GM19193 (cell line): ENCODE data around the gene SYDE1.

Experiments used
- POLR2A ChIP-seq: IDR thresholded peaks from 4 replicates; pipeline ENCODE4 v1.6.1; 2011; ENCODE audit not compliant: insufficient read depth, insufficient read length; ENCODE audit errors: extremely low read depth

The SYDE1 gene

GRCh38 chr19:15137777-15138176 lies 30.6 kb downstream of the SYDE1 start:
- no peak for TF ChIP-seq POLR2A

GRCh38 chr19:15138427-15138826 lies 31.2 kb downstream of the SYDE1 start:
- TF ChIP-seq POLR2A: no peak

- TF ChIP-seq POLR2A: no peak
Measured at GRCh38 chr19:15141143-15141542, 33.9 kb downstream of the SYDE1 start.

- TF ChIP-seq POLR2A: no peak
Measured at GRCh38 chr19:15142313-15142712, 35.1 kb downstream of the SYDE1 start.

- TF ChIP-seq POLR2A: no peak
Measured at GRCh38 chr19:15144046-15144646, 36.9 kb downstream of the SYDE1 start.

- no peak for TF ChIP-seq POLR2A
Measured at GRCh38 chr19:15147090-15147489, 39.9 kb downstream of the SYDE1 start.

GRCh38 chr19:15149737-15150136 lies 42.5 kb downstream of the SYDE1 start:
- no peak for TF ChIP-seq POLR2A

GRCh38 chr19:15154002-15154612 lies 46.9 kb downstream of the SYDE1 start:
- TF ChIP-seq POLR2A: no peak

- no peak for TF ChIP-seq POLR2A
Measured at GRCh38 chr19:15155296-15155695, 48.1 kb downstream of the SYDE1 start.

- TF ChIP-seq POLR2A: no peak
Measured at GRCh38 chr19:15156391-15156790, 49.2 kb downstream of the SYDE1 start.

- TF ChIP-seq POLR2A: no peak
Measured at GRCh38 chr19:15159251-15159650, 52.0 kb downstream of the SYDE1 start.

GRCh38 chr19:15161028-15161984 lies 54.1 kb downstream of the SYDE1 start:
- TF ChIP-seq POLR2A: no peak
